Stomach (tissue), 4 donors: ENCODE results near the gene GPR148.

Source experiments
- CTCF ChIP-seq, 7 experiments: fragments of 450-650 bp in 4 of 7; fragments of 200-600 bp in 3 of 7; sonication (generic) in 3 of 7; IDR thresholded peaks; one replicate each; pipeline ENCODE4 v1.5.1; 2016 to 2019; ENCODE audit warnings: antibody characterized with exemption in 7 of 7, control low read depth in 2 of 7, mild to moderate bottlenecking in 1 of 7
- POLR2A ChIP-seq, 4 donors: fragments of 450-650 bp; IDR thresholded peaks; one replicate each; pipeline ENCODE4 v1.6.1; 2016; ENCODE audit warnings: antibody characterized with exemption in 4 of 4, control low read depth in 2 of 4, mild to moderate bottlenecking in 1 of 4, moderate library complexity in 1 of 4

DNA sequence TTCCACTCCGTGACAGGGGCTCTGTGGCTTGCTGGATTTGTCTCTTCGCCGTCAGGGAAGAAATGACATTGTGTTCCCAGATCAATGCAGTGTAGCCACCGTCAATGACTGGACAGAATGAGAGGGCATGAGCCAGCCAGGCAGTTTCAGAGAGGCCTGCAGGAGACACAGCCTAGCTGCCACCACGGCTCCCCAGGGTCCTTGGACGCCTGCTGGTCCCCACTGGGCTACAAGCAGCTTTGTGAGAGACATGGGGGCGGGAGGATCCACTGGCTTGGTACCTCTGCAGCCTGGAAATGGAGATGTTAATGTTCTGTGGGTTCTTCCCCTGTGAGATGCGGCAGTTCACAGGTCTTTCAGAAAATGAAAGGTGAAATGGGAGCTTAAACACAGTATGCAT, 14.4 kb downstream of the GPR148 start:
- TF ChIP-seq POLR2A (IDR thresholded peaks at IDR 0.05): no peak
- no peak for TF ChIP-seq CTCF (IDR thresholded peaks at IDR 0.05)
